ENCODE measurements around the gene GABARAPL2.

GABARAPL2 gene

GRCh38 chr16:75599452-75600277 lies 33.5 kb downstream of the GABARAPL2 start:
- no peak for DNase-seq (ENCODE audit: insufficient read length)
- no peak for TF ChIP-seq TAF1 (IDR thresholded peaks at IDR 0.05; ENCODE audit: borderline replicate concordance, low read depth, low read length)
- TF ChIP-seq POLR2AphosphoS5 (IDR thresholded peaks at IDR 0.05; ENCODE audit: low read depth, low read length) = no peak
- no peak for TF ChIP-seq POLR2A (IDR thresholded peaks at IDR 0.05; ENCODE audit: low read depth, low read length)
- FAIRE-seq = no peak

GRCh38 chr16:75603241-75603640 lies 37.1 kb downstream of the GABARAPL2 start:
- TF ChIP-seq POLR2A (IDR thresholded peaks at IDR 0.05; ENCODE audit: low read depth, low read length) = no peak
- TF ChIP-seq TAF1 (IDR thresholded peaks at IDR 0.05; ENCODE audit: borderline replicate concordance, low read depth, low read length) = no peak
- TF ChIP-seq POLR2AphosphoS5 (IDR thresholded peaks at IDR 0.05; ENCODE audit: low read depth, low read length) = no peak
- DNase-seq (ENCODE audit: insufficient read length) (no peak), FAIRE-seq (no peak)

GRCh38 chr16:75606507-75606906 lies 40.3 kb downstream of the GABARAPL2 start:
- FAIRE-seq (no peak), DNase-seq (ENCODE audit: insufficient read length) (no peak)
- TF ChIP-seq POLR2AphosphoS5 (IDR thresholded peaks at IDR 0.05; ENCODE audit: low read depth, low read length) = no peak
- TF ChIP-seq POLR2A (IDR thresholded peaks at IDR 0.05; ENCODE audit: low read depth, low read length) = no peak
- TF ChIP-seq TAF1 (IDR thresholded peaks at IDR 0.05; ENCODE audit: borderline replicate concordance, low read depth, low read length) = no peak

GRCh38 chr16:75614066-75614897 lies 48.1 kb downstream of the GABARAPL2 start:
- TF ChIP-seq POLR2AphosphoS5 (IDR thresholded peaks at IDR 0.05; ENCODE audit: low read depth, low read length) = no peak
- TF ChIP-seq POLR2A (IDR thresholded peaks at IDR 0.05; ENCODE audit: low read depth, low read length) = no peak
- no peak for TF ChIP-seq TAF1 (IDR thresholded peaks at IDR 0.05; ENCODE audit: borderline replicate concordance, low read depth, low read length)
- DNase-seq (ENCODE audit: insufficient read length) (no peak), FAIRE-seq (no peak)

GRCh38 chr16:75615619-75616018 lies 49.4 kb downstream of the GABARAPL2 start:
- DNase-seq (ENCODE audit: insufficient read length) = no peak
- no peak for TF ChIP-seq POLR2A (IDR thresholded peaks at IDR 0.05; ENCODE audit: low read depth, low read length)
- no peak for TF ChIP-seq TAF1 (IDR thresholded peaks at IDR 0.05; ENCODE audit: borderline replicate concordance, low read depth, low read length)
- no peak for TF ChIP-seq POLR2AphosphoS5 (IDR thresholded peaks at IDR 0.05; ENCODE audit: low read depth, low read length)
- FAIRE-seq = no peak

GRCh38 chr16:75616521-75617010 lies 50.4 kb downstream of the GABARAPL2 start:
- FAIRE-seq (no peak), DNase-seq (ENCODE audit: insufficient read length) (no peak)
- TF ChIP-seq POLR2AphosphoS5 (IDR thresholded peaks at IDR 0.05; ENCODE audit: low read depth, low read length) = no peak
- TF ChIP-seq TAF1 (IDR thresholded peaks at IDR 0.05; ENCODE audit: borderline replicate concordance, low read depth, low read length) = no peak
- no peak for TF ChIP-seq POLR2A (IDR thresholded peaks at IDR 0.05; ENCODE audit: low read depth, low read length)

- DNase-seq (ENCODE audit: insufficient read length) (no peak), FAIRE-seq (no peak)
- no peak for TF ChIP-seq POLR2A (IDR thresholded peaks at IDR 0.05; ENCODE audit: low read depth, low read length)
- no peak for TF ChIP-seq POLR2AphosphoS5 (IDR thresholded peaks at IDR 0.05; ENCODE audit: low read depth, low read length)
- TF ChIP-seq TAF1 (IDR thresholded peaks at IDR 0.05; ENCODE audit: borderline replicate concordance, low read depth, low read length) = no peak
Observed at GRCh38 chr16:75617121-75617520, 50.9 kb downstream of the GABARAPL2 start.

- TF ChIP-seq TAF1 (IDR thresholded peaks at IDR 0.05; ENCODE audit: borderline replicate concordance, low read depth, low read length) (no peak), POLR2AphosphoS5 (IDR thresholded peaks at IDR 0.05; ENCODE audit: low read depth, low read length) (no peak)
- DNase-seq (ENCODE audit: insufficient read length) (no peak), FAIRE-seq (no peak)
Observed at GRCh38 chr16:75618780-75619179, 52.6 kb downstream of the GABARAPL2 start.

- FAIRE-seq (no peak), DNase-seq (ENCODE audit: insufficient read length) (no peak)
- TF ChIP-seq TAF1 (IDR thresholded peaks at IDR 0.05; ENCODE audit: borderline replicate concordance, low read depth, low read length) (no peak), POLR2AphosphoS5 (IDR thresholded peaks at IDR 0.05; ENCODE audit: low read depth, low read length) (no peak; the same call in 1 of the 2 replicates), POLR2A (IDR thresholded peaks at IDR 0.05; ENCODE audit: low read depth, low read length) (no peak)
Observed at GRCh38 chr16:75620326-75621169, 54.4 kb downstream of the GABARAPL2 start.

- no peak for DNase-seq (ENCODE audit: insufficient read length)
- TF ChIP-seq TAF1 (IDR thresholded peaks at IDR 0.05; ENCODE audit: borderline replicate concordance, low read depth, low read length) = no peak
- TF ChIP-seq POLR2AphosphoS5 (IDR thresholded peaks at IDR 0.05; ENCODE audit: low read depth, low read length) = no peak
- TF ChIP-seq POLR2A (IDR thresholded peaks at IDR 0.05; ENCODE audit: low read depth, low read length) = no peak
- no peak for FAIRE-seq
Observed at GRCh38 chr16:75621170-75621477, 54.9 kb downstream of the GABARAPL2 start.
